ENCODE data around the gene ARHGEF39. TPM values are rescaled to one million over a fixed set of nuclear protein-coding genes. Genes with fewer than 3 reads are reported as not detected.
A peak's percentile ranks its signal among the peaks of the same experiment; 100 is the strongest.

Gene ARHGEF39
- total RNA-seq, 1 experiment from 2014 or later, result 21.4 TPM

GRCh38 chr9:35686222-35687203, 21.5 kb upstream of the ARHGEF39 start:
- Histone ChIP-seq H3K4me3 (ENCODE audit: insufficient read depth, low read depth, low read length) (no peak overlapping the region), H3K36me3 (replicated peaks; ENCODE audit: control insufficient read depth, insufficient read depth, low read length) (peaks cover 37% of the 10 kb centered on the region), H3K27me3 (ENCODE audit: control insufficient read depth, insufficient read depth, low read length) (no peaks in the 10 kb centered on the region)
- DNase-seq, result no peak

- H3K27me3 ChIP-seq (ENCODE audit: control insufficient read depth, insufficient read depth, low read length), result no peaks in the 10 kb centered on the region
- peaks cover 37% of the 10 kb centered on the region for H3K36me3 ChIP-seq (replicated peaks; ENCODE audit: control insufficient read depth, insufficient read depth, low read length)
- DNase-seq, result no peak
- no peak overlapping the region for H3K4me3 ChIP-seq (ENCODE audit: insufficient read depth, low read depth, low read length)
These were observed 20.5 kb upstream of the ARHGEF39 start for GRCh38 chr9:35685506-35685905.

GRCh38 chr9:35684921-35685320, 19.9 kb upstream of the ARHGEF39 start:
- no peak for DNase-seq
- H3K27me3 ChIP-seq (ENCODE audit: control insufficient read depth, insufficient read depth, low read length), result no peaks in the 10 kb centered on the region
- no peak overlapping the region for H3K4me3 ChIP-seq (ENCODE audit: insufficient read depth, low read depth, low read length)
- peaks cover 37% of the 10 kb centered on the region for H3K36me3 ChIP-seq (replicated peaks; ENCODE audit: control insufficient read depth, insufficient read depth, low read length)

GRCh38 chr9:35683323-35683722, 18.3 kb upstream of the ARHGEF39 start:
- Histone ChIP-seq H3K36me3 (replicated peaks; ENCODE audit: control insufficient read depth, insufficient read depth, low read length) (peaks cover 37% of the 10 kb centered on the region), H3K4me3 (ENCODE audit: insufficient read depth, low read depth, low read length) (no peak overlapping the region), H3K27me3 (ENCODE audit: control insufficient read depth, insufficient read depth, low read length) (no peaks in the 10 kb centered on the region)
- DNase-seq, result no peak

- H3K36me3 ChIP-seq (replicated peaks; ENCODE audit: control insufficient read depth, insufficient read depth, low read length), result peaks cover 32% of the 10 kb centered on the region
- no peaks in the 10 kb centered on the region for H3K27me3 ChIP-seq (ENCODE audit: control insufficient read depth, insufficient read depth, low read length)
- no peak overlapping the region for H3K4me3 ChIP-seq (ENCODE audit: insufficient read depth, low read depth, low read length)
- DNase-seq, result no peak
These were observed 17.7 kb upstream of the ARHGEF39 start for GRCh38 chr9:35682520-35683315.

GRCh38 chr9:35682051-35682450, 17.1 kb upstream of the ARHGEF39 start:
- peaks cover 30% of the 10 kb centered on the region for H3K36me3 ChIP-seq (replicated peaks; ENCODE audit: control insufficient read depth, insufficient read depth, low read length)
- no peaks in the 10 kb centered on the region for H3K27me3 ChIP-seq (ENCODE audit: control insufficient read depth, insufficient read depth, low read length)
- DNase-seq, result no peak
- H3K4me3 ChIP-seq (ENCODE audit: insufficient read depth, low read depth, low read length), result no peak overlapping the region

GRCh38 chr9:35681341-35682002, 16.5 kb upstream of the ARHGEF39 start:
- H3K27me3 ChIP-seq (ENCODE audit: control insufficient read depth, insufficient read depth, low read length), result peaks cover under 1% of the 10 kb centered on the region; the same call in 1 of the 2 replicates
- no peak overlapping the region for H3K4me3 ChIP-seq (ENCODE audit: insufficient read depth, low read depth, low read length)
- peaks cover 30% of the 10 kb centered on the region for H3K36me3 ChIP-seq (replicated peaks; ENCODE audit: control insufficient read depth, insufficient read depth, low read length)
- DNase-seq, result no peak

GRCh38 chr9:35680331-35681105, 15.5 kb upstream of the ARHGEF39 start:
- H3K27me3 ChIP-seq (ENCODE audit: control insufficient read depth, insufficient read depth, low read length), result peaks cover 5% of the 10 kb centered on the region; the same call in 1 of the 2 replicates
- H3K36me3 ChIP-seq (replicated peaks; ENCODE audit: control insufficient read depth, insufficient read depth, low read length), result peaks cover 24% of the 10 kb centered on the region
- DNase-seq, result peak; percentile 87
- no peak overlapping the region for H3K4me3 ChIP-seq (ENCODE audit: insufficient read depth, low read depth, low read length)

GRCh38 chr9:35679766-35680330, 14.9 kb upstream of the ARHGEF39 start:
- Histone ChIP-seq H3K27me3 (ENCODE audit: control insufficient read depth, insufficient read depth, low read length) (peaks cover 5% of the 10 kb centered on the region), H3K36me3 (replicated peaks; ENCODE audit: control insufficient read depth, insufficient read depth, low read length) (peaks cover 17% of the 10 kb centered on the region), H3K4me3 (ENCODE audit: insufficient read depth, low read depth, low read length) (no peak overlapping the region)
- no peak for DNase-seq

- Histone ChIP-seq H3K36me3 (replicated peaks; ENCODE audit: control insufficient read depth, insufficient read depth, low read length) (peaks cover 12% of the 10 kb centered on the region), H3K27me3 (ENCODE audit: control insufficient read depth, insufficient read depth, low read length) (peaks cover 13% of the 10 kb centered on the region), H3K4me3 (ENCODE audit: insufficient read depth, low read depth, low read length) (no peak overlapping the region)
- DNase-seq, result no peak
These were observed 14.1 kb upstream of the ARHGEF39 start for GRCh38 chr9:35679091-35679490.

- H3K36me3 ChIP-seq (replicated peaks; ENCODE audit: control insufficient read depth, insufficient read depth, low read length), result no peaks in the 10 kb centered on the region
- peak; percentile 99 for DNase-seq
- H3K4me3 ChIP-seq (ENCODE audit: insufficient read depth, low read depth, low read length), result peak overlapping the region; percentile 64
- H3K27me3 ChIP-seq (ENCODE audit: control insufficient read depth, insufficient read depth, low read length), result peaks cover 13% of the 10 kb centered on the region
These were observed 10.9 kb upstream of the ARHGEF39 start for GRCh38 chr9:35675732-35676392.

- peaks cover 13% of the 10 kb centered on the region for H3K27me3 ChIP-seq (ENCODE audit: control insufficient read depth, insufficient read depth, low read length)
- peak overlapping the region; percentile 64 for H3K4me3 ChIP-seq (ENCODE audit: insufficient read depth, low read depth, low read length)
- no peaks in the 10 kb centered on the region for H3K36me3 ChIP-seq (replicated peaks; ENCODE audit: control insufficient read depth, insufficient read depth, low read length)
- no peak for DNase-seq
These were observed 10.2 kb upstream of the ARHGEF39 start for GRCh38 chr9:35675204-35675603.

GRCh38 chr9:35674025-35674361, 9.0 kb upstream of the ARHGEF39 start:
- no peak overlapping the region for H3K4me3 ChIP-seq (ENCODE audit: insufficient read depth, low read depth, low read length)

More at GRCh38 chr9:35674025-35674361, 9.0 kb upstream of the ARHGEF39 start:
- DNase-seq, result no peak
- Histone ChIP-seq H3K27me3 (ENCODE audit: control insufficient read depth, insufficient read depth, low read length) (peaks cover 13% of the 10 kb centered on the region), H3K36me3 (replicated peaks; ENCODE audit: control insufficient read depth, insufficient read depth, low read length) (no peaks in the 10 kb centered on the region)

Measured in H7 (cell line).